NCI-H2029 treated with DMSO at 0.1 percent for 48 hours (cell line): Measurements from ENCODE around the gene APLF.

Experiments
- DNase-seq: peaks from one replicate; lab custom pipeline; 2025; lab: John Stamatoyannopoulos, UW

APLF gene, protein sequence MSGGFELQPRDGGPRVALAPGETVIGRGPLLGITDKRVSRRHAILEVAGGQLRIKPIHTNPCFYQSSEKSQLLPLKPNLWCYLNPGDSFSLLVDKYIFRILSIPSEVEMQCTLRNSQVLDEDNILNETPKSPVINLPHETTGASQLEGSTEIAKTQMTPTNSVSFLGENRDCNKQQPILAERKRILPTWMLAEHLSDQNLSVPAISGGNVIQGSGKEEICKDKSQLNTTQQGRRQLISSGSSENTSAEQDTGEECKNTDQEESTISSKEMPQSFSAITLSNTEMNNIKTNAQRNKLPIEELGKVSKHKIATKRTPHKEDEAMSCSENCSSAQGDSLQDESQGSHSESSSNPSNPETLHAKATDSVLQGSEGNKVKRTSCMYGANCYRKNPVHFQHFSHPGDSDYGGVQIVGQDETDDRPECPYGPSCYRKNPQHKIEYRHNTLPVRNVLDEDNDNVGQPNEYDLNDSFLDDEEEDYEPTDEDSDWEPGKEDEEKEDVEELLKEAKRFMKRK

DNA sequence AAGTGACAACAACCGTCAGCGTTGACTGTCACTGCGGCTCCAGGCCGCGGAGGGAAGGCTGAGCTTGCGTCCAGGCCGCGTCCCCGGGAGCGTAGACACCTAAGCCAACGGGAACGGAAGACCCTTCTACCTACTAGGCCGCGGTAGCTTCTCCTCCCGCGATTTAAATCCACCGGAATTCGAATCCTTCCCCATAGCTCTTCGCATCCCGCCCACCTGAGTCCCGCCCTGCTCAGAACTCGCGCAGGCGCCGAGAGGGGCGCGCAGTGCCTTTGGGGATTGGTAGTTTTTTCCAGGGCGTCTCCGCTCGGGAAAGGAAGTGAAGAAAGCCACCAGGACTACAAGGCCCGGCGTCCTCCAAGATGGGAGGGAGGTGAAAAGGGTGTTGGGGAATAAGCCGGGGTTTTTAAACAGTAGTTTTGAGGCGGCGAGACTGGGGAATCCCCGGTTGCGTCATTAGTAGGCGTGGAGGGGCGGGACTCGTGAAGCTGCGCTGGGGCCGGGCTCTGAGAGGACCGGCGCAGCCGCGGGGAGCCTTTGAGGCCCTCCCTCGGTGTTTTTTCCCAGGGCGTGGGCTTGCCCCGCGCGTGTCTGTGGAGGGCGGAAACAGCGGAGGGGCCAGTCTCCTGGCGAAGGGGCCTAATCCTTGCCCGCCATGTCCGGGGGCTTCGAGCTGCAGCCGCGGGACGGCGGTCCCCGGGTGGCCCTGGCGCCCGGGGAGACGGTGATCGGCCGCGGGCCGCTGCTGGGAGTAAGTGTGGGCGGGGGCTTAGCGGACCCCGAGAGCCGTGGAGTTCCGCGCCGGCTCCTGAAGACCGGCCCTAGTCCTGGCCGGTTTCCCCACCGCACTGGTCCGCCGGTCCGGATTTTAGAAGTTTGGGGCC, at the start of gene APLF, which contains the start of gene FBXO48:
Gene APLF, plus strand, starts transcription at position 509 of the 884 bp plus-strand sequence. Its CDS starts 147 bp downstream, at position 656.
Gene FBXO48, minus strand, starts transcription at position 218 of the 884 bp plus-strand sequence. CDS start 2,149 bp downstream, outside the sequence.
- DNase-seq, result peak; percentile 79

DNA sequence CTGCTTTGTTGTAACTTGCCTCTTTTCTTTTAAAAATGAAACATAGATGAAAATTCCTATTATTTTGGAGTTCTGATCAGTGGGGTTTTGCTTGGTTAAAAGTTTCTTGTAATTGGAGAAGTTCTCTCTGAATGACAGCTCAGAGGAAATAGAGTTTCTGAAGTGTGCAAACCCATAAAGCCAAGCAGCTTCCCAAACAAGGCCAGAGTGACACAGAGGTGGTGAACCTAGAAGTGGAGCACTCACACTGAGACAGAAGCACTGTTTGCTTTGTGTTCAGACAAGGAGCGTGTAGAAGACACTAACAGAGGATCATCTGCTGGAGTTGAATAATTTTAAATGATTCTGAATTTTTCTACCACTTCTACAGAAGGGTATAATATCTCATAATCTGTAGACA, 49.5 kb upstream of the APLF start:
- no peak for DNase-seq

DNA sequence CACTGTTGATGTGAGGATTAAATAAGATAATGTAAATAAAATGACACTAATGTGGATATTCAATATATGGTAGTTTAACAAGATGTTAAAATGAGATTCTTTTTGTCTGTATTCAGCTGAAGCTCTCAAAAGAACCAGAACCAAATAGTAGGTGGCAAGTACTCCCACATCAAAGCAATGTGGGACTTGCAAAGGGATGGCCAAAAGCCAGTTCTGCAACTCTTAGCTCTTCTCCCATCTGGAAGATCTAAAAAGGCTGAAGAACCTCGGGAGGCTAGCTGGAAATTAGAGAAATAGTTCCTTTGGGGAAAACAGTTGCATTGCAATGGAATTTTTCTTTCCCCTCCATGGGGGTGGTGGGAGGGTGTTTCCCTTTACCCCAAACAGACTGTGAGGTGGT, 49.0 kb upstream of the APLF start:
- no peak for DNase-seq

DNA sequence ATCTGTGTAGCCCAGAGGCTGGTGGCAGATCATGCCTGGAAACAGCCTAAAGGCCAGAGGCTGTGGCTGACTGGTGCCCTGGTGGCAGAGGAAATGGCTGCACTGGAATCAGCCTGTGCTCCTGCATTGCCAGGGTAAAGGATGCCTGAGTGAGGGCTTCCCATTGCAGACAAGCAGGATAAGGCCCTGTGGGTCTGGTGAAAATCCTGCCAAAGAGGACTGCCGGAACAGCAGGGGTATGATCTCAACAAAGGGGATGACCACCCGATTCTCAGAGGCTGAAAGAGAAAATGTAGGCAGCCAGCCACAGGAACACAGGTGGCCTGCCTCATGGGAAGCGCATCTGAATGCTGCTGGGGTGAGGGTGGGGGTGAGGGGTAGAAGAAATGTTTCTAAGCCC, 48.5 kb upstream of the APLF start:
- no peak for DNase-seq

DNA sequence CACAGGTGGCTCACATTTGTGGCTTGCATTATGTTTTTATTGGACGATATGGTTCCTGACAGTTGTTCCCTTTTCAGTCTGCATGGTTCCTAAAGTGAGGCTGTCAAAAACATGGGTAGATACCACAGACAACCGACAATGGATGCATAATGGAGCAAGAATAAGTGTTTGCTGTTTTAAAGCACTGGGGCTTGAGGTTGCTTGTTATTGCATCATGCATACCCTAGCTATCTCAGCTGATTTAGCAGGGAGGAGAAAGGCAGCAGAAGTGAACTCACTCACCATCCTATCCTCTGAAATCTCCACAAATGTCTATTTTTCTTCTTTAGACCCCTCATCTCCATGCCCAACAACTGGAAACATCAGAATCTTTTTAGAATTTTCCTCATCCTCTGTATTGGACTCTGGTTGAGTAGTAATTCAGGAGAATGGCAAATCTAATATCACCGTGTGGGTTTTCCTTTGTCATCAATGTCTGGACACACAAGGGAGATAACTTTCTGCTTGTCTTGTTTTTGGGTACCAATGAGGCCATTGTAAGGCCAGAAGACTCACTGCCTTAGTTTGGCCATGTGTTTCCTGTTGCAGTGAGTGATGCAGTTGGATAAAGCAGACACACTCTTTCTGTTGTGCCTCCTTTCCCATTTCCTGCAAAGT, 47.0 kb upstream of the APLF start:
- DNase-seq, result no peak

DNA sequence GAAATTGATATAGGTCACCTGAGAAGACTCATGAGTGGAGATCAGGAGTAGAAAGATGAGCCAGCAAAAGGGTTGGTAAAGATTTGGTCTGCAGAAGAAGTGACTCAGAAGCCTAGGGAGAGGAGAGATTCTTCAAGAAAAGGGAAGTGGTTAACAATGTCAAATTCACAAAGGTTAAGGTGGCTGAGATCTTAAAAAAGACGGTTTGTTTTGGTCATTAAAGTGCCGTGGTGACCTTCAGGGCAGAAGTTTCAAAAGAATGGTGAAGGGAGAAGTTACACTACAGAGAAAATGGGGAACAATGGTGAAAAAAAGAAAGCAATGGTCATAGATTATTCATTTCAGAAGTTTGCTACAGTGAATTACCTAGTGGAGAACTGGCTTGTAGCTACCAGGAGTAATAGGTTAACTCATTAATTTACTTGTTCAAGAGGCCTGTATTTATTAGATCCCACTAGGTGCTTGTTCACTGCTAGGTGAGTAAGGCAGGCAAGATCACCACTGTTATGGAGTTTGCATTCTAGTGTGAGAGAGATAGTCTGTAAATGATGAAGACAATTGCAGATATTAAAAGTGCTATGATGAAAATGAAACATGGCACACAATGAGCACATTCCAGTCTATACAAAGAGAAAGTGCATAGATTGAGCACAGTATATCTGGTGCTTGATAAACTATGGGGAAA, 43.3 kb upstream of the APLF start:
- no peak for DNase-seq

DNA sequence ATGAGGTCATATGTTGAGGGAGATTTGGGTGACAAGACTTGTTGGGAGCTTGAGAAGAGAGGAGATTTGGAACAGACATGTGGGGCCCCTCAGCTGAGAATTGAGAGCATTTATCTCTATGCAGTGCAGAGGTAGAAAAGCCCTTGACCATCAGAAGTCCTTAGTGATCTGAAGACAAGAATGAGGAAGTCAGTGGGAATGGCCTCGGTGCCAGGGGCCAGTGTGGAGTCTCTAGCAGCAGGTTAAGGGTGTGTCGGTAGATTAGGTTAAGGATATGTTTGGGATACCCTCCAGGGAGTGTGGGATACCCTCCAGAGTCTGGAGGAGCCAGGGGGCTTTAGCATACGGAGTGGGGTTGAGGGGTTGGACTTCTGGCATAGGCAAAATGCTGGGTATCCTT, 41.9 kb upstream of the APLF start:
- no peak for DNase-seq

DNA sequence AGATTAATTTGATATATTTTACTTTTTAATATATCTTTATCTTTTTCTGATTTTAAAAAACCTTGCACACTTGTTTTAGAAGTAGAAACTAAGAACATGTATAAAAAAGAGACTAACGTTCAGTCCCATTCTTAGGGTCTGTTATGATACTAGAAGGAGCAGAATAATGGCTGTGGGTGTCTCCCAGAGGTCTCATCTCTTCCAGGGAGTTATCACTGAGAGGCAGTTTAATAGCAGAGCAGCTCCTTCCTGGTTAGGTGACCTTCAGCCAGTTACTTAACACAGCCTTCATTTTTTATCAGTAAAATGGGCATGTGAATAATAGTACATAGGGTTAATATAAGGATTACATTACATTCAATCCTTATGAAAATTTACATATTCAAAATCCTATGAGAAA, 40.9 kb upstream of the APLF start:
- no peak for DNase-seq

DNA sequence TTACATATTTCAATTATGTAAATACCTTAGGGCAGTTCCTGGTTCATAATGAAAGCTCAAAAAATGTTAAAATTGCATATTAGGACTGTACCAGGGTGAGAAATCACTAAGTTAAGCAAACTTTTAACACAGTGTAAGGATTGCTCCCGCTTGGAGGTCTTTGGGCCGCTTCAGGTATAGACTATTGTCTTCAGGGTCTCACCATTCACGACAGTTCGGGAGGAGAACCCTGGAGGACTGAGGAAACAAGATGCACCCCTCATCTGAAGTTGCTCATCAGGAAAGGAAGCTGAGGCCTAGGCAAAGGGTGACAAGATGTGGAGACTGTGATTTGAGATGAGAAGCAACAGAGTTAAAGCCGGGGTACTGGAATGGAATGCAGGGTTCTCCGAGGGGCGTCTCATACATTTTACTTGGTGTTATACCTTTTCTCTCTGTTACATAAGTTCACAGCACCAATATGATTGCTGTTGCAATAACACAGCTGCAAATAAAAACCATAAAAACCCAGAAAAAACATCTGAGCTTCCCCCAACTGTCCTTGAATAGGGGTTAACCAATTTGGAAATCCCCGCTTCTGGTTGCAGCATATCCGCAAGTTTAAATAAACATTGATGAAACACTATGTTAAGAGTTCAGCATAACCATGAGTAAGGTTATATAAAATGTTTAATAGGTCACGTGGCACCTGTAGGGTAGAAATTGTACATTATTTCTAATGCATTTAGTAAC, 40.4 kb upstream of the APLF start:
- no peak for DNase-seq

DNA sequence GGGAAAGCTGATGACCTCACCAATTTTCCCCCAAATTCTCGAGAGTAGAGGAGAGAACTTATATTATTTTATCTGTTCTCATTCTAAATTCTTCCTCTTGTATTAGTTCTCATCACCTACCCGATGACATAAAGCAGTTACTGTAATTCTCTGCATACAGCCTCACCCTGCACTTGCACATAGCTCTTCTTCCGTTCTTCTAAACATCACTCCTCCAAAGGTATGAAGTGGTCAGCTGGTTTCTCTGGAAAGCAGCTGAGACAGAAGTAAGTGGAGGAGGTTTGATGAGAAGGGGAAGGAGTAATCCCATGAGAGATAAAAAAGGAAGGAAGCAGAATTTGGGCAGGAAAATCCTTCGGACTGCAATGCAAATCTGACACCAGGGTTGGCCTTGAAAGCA, 39.3 kb upstream of the APLF start:
- DNase-seq, result no peak

DNA sequence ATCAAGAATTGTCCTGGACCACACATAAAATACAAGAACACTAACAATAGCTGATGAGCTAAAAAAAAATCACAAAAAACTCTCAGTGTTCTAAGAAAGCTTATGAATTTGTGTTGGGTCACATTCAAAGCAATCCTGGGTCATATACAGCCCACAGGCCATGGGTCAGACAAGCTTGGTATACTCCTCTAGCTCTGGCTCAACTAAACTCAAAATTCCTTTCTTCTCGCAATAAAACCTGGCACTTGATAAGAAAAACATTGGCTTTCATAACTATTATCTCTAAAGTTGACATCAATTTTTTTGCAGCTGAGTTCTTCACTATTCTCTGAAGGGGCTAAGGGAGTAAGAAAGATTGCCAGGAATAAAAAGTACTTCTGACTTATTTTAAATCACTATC, 38.6 kb upstream of the APLF start:
- DNase-seq, result no peak

DNA sequence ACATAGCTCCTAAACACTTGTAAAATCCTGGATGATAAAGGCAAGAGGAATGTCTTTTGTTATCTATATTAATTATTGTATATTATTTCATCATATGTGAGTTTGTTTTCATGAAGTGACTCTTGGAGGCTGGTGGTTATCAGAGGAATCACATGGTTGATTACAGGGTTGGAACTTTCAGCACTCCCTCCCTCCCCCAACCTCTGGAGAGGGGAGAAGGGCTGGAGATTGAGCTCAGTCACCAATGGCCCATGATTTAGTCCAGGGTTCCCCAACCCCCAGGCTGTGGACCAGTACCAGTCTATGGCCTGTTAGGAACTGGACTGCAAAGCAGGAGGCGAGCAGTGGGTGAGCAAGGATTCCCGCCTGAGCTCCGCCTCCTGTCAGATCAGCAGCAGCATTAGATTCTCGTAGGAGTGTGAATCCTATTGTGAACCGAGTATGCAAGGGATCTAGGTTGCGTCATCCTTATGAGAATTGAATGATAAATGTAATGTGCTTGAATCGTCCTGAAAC, 38.0 kb upstream of the APLF start:
- no peak for DNase-seq

DNA sequence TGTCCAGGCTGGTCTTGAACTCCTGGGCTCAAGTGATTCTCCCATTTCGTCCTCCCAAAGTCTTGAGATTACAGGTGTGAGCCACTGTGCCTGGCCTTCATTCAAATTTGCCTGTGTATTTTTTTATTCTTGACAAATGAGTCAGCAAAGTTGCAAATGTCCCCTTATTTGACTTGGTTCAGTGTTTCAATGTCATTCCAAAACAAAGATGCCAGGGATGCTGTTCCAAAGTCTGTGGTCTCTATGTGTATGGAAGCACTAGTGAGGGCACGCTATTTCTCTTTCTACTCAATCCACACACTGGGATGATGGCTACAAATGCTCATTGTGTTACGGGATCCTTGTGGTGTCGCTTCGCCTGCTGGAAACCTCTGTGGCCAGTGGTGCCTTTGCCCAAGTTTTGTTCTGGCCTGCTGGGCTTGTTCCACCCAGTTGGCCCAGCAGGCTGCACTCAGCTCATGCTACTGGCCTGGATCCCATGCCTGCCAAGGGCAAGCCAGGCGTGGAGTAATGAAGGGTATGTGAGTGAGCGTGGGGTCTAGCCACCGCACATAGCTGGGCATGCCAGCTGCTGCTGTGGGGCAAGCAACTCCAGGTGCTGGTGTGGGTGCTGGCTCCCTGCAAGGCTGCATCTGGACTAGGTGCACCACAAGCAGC, 35.9 kb upstream of the APLF start:
- no peak for DNase-seq

DNA sequence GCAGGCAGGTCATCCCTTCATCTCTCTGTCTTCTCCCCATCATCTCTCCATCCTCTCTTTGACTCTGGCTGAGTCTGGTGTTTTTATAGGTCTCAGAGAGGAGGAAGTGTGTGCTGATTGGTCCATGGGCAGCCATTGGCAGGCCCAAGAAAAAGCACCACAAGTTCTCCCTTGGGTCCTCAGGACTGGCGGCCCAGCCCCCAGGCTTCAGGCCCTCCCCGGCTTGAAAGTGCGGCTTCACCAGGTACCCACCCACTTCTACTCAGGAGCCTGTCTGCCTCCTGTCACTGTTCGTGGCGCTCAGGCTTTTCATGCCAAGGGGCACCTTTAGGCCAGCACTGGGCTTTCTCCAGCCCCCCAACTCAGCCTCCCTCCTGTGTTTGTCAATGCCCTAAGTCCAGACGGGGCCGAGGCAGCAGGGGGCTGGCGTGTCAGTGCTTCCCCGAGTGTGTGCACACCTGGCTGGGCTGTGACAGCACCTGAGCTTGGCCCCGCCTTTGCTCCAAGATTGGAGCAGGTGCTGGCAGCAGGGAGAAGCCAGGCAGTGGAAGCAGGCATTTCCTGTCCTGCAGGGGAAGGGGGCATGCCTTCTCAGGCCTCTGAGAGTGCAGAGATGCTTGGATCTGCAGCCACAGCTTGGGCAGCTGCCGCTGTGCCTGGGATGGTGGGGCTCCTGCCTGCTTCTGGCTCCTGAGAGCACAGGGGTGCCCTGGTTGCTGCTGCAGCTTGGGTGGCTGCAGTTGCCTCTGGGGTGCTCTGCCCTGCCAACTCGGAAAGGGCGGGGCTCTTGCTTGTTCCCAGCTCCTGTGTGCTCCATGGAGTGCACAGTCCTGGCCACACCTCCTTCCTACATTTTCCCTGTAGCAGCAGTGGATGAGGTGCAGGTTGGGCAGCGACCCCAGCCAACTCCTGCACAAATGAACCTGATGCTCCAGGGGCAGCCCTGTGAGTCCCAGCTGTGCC, 34.4 kb upstream of the APLF start:
- no peak for DNase-seq

DNA sequence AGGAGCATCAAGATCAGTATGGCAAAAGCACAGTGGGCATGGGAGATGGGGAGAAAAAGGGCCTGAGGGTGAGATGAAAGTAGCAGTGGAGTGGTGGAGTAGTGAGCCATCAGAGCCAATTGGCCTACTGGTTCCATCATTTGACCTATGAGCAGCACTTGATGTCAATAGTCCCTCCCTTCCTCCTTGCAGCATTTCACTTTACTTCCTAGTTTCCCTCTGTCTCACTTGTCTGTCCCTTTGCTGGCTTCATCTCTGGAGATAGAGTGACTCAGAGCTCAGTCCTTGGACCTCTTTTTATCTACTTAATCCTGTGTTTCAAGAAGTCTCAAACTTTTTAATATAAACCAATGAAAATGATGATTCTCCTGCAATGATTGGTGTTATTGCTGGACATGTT, 32.4 kb upstream of the APLF start:
- DNase-seq, result no peak

DNA sequence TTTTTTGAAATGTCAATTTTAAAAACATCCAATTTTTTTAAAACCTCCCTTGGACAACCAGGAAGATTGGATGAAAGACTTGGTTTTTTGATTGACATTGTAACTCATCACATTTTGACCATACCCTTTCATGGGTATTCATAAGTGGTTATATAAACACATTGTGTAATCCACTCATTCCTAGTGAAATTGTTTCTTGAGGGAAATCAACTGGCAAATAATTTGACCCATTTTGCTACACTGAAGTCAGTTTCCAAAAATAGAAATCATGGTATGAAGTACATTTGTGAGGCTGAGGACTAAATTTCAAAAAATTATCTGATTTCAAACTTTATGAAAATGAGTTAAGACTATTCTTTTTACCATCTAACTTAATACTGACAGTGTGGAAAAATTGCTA, 31.8 kb upstream of the APLF start:
- DNase-seq, result no peak

DNA sequence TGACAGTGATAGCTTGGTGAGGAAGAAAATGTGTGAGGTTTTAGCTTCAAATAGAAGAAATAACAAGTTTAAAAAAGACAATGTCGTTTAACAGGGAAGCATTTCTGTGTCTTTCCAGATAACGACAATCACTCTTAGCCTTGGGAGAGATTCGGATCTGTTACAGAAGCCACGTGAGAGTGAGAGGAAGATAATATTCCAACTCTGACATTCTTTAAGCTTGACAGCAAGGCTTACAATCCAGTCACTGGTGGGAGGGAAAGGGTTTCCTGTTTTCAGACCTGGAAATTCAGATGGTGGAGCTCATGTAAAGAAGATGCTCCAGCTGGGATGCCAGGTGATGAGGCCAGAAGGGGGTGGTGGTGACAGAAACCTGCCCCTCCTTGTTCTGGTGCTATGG, 31.1 kb upstream of the APLF start:
- DNase-seq, result no peak

DNA sequence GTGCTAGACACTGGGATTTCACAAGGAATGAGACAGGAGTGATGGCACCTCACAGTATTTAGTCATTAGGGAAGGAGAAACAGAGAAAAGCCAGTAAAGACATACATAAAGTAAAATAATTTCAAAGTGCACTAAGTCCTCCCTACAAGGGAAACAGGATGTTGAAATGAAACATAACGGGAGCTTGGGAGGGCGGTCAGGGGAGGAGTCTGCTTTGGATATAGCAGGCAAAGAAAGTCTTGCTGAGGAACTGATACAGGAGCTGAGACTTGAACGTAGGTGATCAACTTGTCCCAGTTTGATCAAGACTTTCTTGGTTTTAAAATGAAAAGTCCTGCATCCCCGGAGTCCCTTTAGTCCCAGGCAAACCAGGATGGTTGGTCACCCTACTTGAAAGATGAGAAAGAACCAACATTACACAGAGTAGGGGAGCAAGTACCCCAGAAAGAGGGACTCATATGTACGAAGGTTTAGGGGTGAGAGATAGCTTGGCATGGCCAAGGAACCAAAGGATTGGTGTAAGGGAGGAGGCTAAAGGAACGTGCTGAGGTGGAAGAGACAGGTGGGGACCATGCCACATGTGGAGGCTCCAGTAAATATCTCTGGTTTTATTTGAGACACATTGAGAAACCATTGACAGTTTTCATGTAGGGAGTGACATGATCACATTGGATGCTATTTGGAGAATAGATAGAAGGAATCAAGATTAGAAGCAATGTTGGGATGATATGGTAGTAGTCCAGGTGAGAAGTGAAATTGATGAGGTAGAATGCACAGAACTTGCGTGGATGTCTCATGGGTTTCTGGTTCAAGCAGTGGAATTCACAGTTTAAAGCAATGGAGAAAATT, 28.7 kb upstream of the APLF start:
- DNase-seq, result no peak
